WTC11 (cell line): Measurements from ENCODE around the gene ZNF732. TPM values are rescaled to one million over a fixed set of nuclear protein-coding genes. Genes with fewer than 3 reads are reported as not detected.
A peak's percentile ranks its signal among the peaks of the same experiment; 100 is the strongest.
"Not testable (repeated sequence)": the region's sequence is repeated elsewhere in the genome, so short reads cannot be mapped to it uniquely, and the experiment has no call there.

Source experiments
- ATAC-seq: fragments of 200-7000 bp; cut with Tn5 transposase; 2 replicates; pipeline ENCODE4 v1.10.0; 2021; ENCODE audit warnings: mild to moderate bottlenecking, moderate library complexity
- CTCF ChIA-PET: fragments of 300-600 bp; sonication (Branson Sonifier 250); formaldehyde crosslinking; loops from one replicate; lab custom pipeline; 2021; ENCODE audit warnings: antibody characterized with exemption; lab: Charles Lee
- POLR2A ChIA-PET: fragments of 350-600 bp; sonication (Branson Sonifier 250); formaldehyde crosslinking; loops from one replicate; lab custom pipeline; 2021; ENCODE audit warnings: antibody characterized with exemption; lab: Charles Lee
- DNase-seq: peaks from one replicate; pipeline ENCODE4 v3.0.0; 2021; ENCODE audit warnings: low spot score
- H3K27ac Mint-ChIP-seq: 2 replicates; pipeline ENCODE4 v1.8.0; 2021; ENCODE audit warnings: mixed read lengths
- H3K27me3 Mint-ChIP-seq: 2 replicates; pipeline ENCODE4 v1.8.0; 2021; ENCODE audit warnings: low read depth, mild to moderate bottlenecking, moderate library complexity, mixed read lengths
- H3K36me3 Mint-ChIP-seq: 2 replicates; pipeline ENCODE4 v1.8.0; 2021; ENCODE audit warnings: mixed read lengths
- H3K4me1 Mint-ChIP-seq: 2 replicates; pipeline ENCODE4 v1.8.0; 2022; ENCODE audit warnings: mixed read lengths
- H3K4me3 Mint-ChIP-seq: 2 replicates; pipeline ENCODE4 v1.8.0; 2021; ENCODE audit warnings: mild to moderate bottlenecking, moderate library complexity, mixed read lengths
- H3K9me3 Mint-ChIP-seq: 2 replicates; pipeline ENCODE4 v1.8.0; 2021; ENCODE audit warnings: mixed read lengths
- ATF1 ChIP-seq: sonication (generic); formaldehyde crosslinking; IDR thresholded peaks from 2 replicates; pipeline ENCODE4 v1.8.1; 2023; ENCODE audit warnings: mild to moderate bottlenecking, moderate library complexity, missing genetic modification reagents
- CTCF ChIP-seq: fragments of 200-600 bp; IDR thresholded peaks from 2 replicates; pipeline ENCODE4 v1.8.0; 2022; ENCODE audit warnings: antibody characterized with exemption
- ERG ChIP-seq: fragments of 250-450 bp; sonication (Bioruptor Pico); IDR thresholded peaks from 2 replicates; pipeline ENCODE4 v1.8.0; 2021; ENCODE audit warnings: mild to moderate bottlenecking
- ETV6 ChIP-seq: sonication (generic); formaldehyde crosslinking; IDR thresholded peaks from 2 replicates; pipeline ENCODE4 v1.8.1; 2022; ENCODE audit warnings: mild to moderate bottlenecking, missing genetic modification reagents
- GABPB1 ChIP-seq: sonication (generic); formaldehyde crosslinking; IDR thresholded peaks from 2 replicates; pipeline ENCODE4 v1.8.1; 2023; ENCODE audit warnings: mild to moderate bottlenecking, missing genetic modification reagents
- GRHL2 ChIP-seq: fragments of 250-450 bp; sonication (Bioruptor Pico); IDR thresholded peaks from 2 replicates; pipeline ENCODE4 v1.8.0; 2022; ENCODE audit warnings: mild to moderate bottlenecking, moderate library complexity; ENCODE audit not compliant: insufficient replicate concordance, severe bottlenecking
- HMGXB4 ChIP-seq: sonication (generic); formaldehyde crosslinking; IDR thresholded peaks from 2 replicates; pipeline ENCODE4 v1.8.1; 2023; ENCODE audit warnings: mild to moderate bottlenecking, moderate library complexity, missing genetic modification reagents
- JUN ChIP-seq: sonication (generic); formaldehyde crosslinking; IDR thresholded peaks from 2 replicates; pipeline ENCODE4 v1.8.0; 2023; ENCODE audit warnings: mild to moderate bottlenecking, missing genetic modification reagents
- NFYB ChIP-seq: sonication (generic); formaldehyde crosslinking; conservative IDR thresholded peaks from 2 replicates; pipeline ENCODE4 v1.8.0; 2022; ENCODE audit warnings: low read depth, missing genetic modification reagents
- PRDM15 ChIP-seq: sonication (generic); formaldehyde crosslinking; IDR thresholded peaks from 2 replicates; pipeline ENCODE4 v1.8.0; 2022; ENCODE audit warnings: missing genetic modification reagents
- PRRX2 ChIP-seq: fragments of 250-450 bp; sonication (Bioruptor Pico); IDR thresholded peaks from 2 replicates; pipeline ENCODE4 v1.8.0; 2021; ENCODE audit warnings: mild to moderate bottlenecking
- RELA ChIP-seq: sonication (generic); formaldehyde crosslinking; IDR thresholded peaks from 2 replicates; pipeline ENCODE4 v1.8.1; 2022; ENCODE audit warnings: missing genetic modification reagents, mild to moderate bottlenecking, borderline replicate concordance
- SMAD3 ChIP-seq: sonication (generic); formaldehyde crosslinking; IDR thresholded peaks from 2 replicates; pipeline ENCODE4 v1.8.0; 2022; ENCODE audit warnings: missing genetic modification reagents, mild to moderate bottlenecking, borderline replicate concordance
- TCF7 ChIP-seq: sonication (generic); formaldehyde crosslinking; IDR thresholded peaks from 2 replicates; pipeline ENCODE4 v1.8.0; 2022; ENCODE audit warnings: mild to moderate bottlenecking, low read depth, missing genetic modification reagents, moderate library complexity
- TEAD4 ChIP-seq: sonication (generic); formaldehyde crosslinking; IDR thresholded peaks from 2 replicates; pipeline ENCODE4 v1.8.0; 2022; ENCODE audit warnings: mild to moderate bottlenecking, missing genetic modification reagents
- TP53 ChIP-seq: sonication (generic); formaldehyde crosslinking; IDR thresholded peaks from 2 replicates; pipeline ENCODE4 v1.8.1; 2023; ENCODE audit warnings: mild to moderate bottlenecking, missing genetic modification reagents
- ZMAT4 ChIP-seq: fragments of 250-450 bp; sonication (Bioruptor Pico); IDR thresholded peaks from 2 replicates; pipeline ENCODE4 v1.9.0; 2021; ENCODE audit warnings: mild to moderate bottlenecking
- ZNF138 ChIP-seq: sonication (generic); formaldehyde crosslinking; conservative IDR thresholded peaks from 2 replicates; pipeline ENCODE4 v1.8.1; 2022; ENCODE audit warnings: mild to moderate bottlenecking, moderate library complexity, missing genetic modification reagents
- ZNF219 ChIP-seq: sonication (generic); formaldehyde crosslinking; IDR thresholded peaks from 2 replicates; pipeline ENCODE4 v1.8.0; 2023; ENCODE audit warnings: missing genetic modification reagents, mild to moderate bottlenecking, borderline replicate concordance
- ZNF416 ChIP-seq: fragments of 250-450 bp; sonication (Bioruptor Pico); IDR thresholded peaks from 2 replicates; pipeline ENCODE4 v1.9.0; 2021; ENCODE audit warnings: mild to moderate bottlenecking, inconsistent platforms
- ZNF423 ChIP-seq: fragments of 250-450 bp; sonication (Bioruptor Pico); IDR thresholded peaks from 2 replicates; pipeline ENCODE4 v2.1.2; 2022; ENCODE audit warnings: mild to moderate bottlenecking, moderate library complexity
- total RNA-seq: library from RNA; stranded (reverse); gene quantifications from 3 replicates; pipeline ENCODE4 v1.2.3, GENCODE V29; 2021

ZNF732 gene
- total RNA-seq, 1 experiment from 2014 or later, result 33.8 TPM

GRCh38 chr4:304516-304915, 758 bp downstream of the ZNF732 start:
- CTCF ChIA-PET, result interaction anchor here (1.3 to 2.6 kb wide), 5 partner anchors 10 to 60 kb away, joined by 3 to 21 read pairs (median 7); partner anchors contain the start of gene ZNF141

GRCh38 chr4:302381-302780, 2.9 kb downstream of the ZNF732 start:
- no peak for TF ChIP-seq PRRX2 (CRISPR knock-in tag)
- no peak for TF ChIP-seq ZNF219 (CRISPR knock-in tag)
- no peak for TF ChIP-seq GABPB1 (CRISPR knock-in tag)
- no peak for TF ChIP-seq TCF7
- no peak for TF ChIP-seq HMGXB4 (CRISPR knock-in tag)
- ChIA-PET POLR2A (no interaction called here), CTCF (no interaction called here)
- Mint-ChIP-seq H3K4me1 (peaks cover 36% of the 10 kb centered on the region), H3K27ac (no peak overlapping the region), H3K36me3 (peaks cover 21% of the 10 kb centered on the region), H3K4me3 (no peak overlapping the region; the same call in 1 of the 2 replicates), H3K9me3 (no peaks in the 10 kb centered on the region; the same call in 1 of the 2 replicates), H3K27me3 (no peaks in the 10 kb centered on the region; the same call in 1 of the 2 replicates)
- ATAC-seq (no peak), DNase-seq (no peak)

More at GRCh38 chr4:304516-304915, 758 bp downstream of the ZNF732 start:
- ATAC-seq, DNase-seq, H3K27me3 Mint-ChIP-seq, H3K9me3 Mint-ChIP-seq: not testable (repeated sequence)
- POLR2A ChIA-PET, result interaction anchor here (1.4 to 1.7 kb wide), 3 partner anchors 10 to 180 kb away, joined by 3 to 6 read pairs (median 3); partner anchors contain the start of genes ZNF141 and ZNF718
- 0 out of 2 replicates have a peak, but pooled peaks have one; percentile 10 for TF ChIP-seq ATF1 (CRISPR knock-in tag)
- Mint-ChIP-seq H3K36me3 (peaks cover 21% of the 10 kb centered on the region), H3K4me1 (peaks cover 20% of the 10 kb centered on the region), H3K27ac (0 out of 2 replicates have a peak overlapping the region, but pooled peaks have one; percentile 68), H3K4me3 (peak overlapping the region; percentile 95)

GRCh38 chr4:294732-295131, 10.5 kb downstream of the ZNF732 start:
- Mint-ChIP-seq H3K9me3 (no peaks in the 10 kb centered on the region), H3K27me3 (no peaks in the 10 kb centered on the region), H3K4me1 (peaks cover 35% of the 10 kb centered on the region), H3K36me3 (peaks cover 11% of the 10 kb centered on the region), H3K4me3 (no peak overlapping the region)
- CTCF ChIA-PET, result interaction anchor here (0.6 kb wide), 1 partner anchor 18 kb away, joined by 3 read pairs; no protein-coding TSS in a partner anchor
- ATAC-seq (no peak), DNase-seq (no peak)
- TF ChIP-seq ATF1 (CRISPR knock-in tag), result no peak
- no peak for TF ChIP-seq ZMAT4 (CRISPR knock-in tag)
- no peak for TF ChIP-seq GRHL2 (CRISPR knock-in tag)
- TF ChIP-seq ZNF416 (CRISPR knock-in tag), result no peak
- TF ChIP-seq, all 79 proteins: peak for 0
- POLR2A ChIA-PET, result interaction anchor here (1.3 kb wide), 1 partner anchor 10 kb away, joined by 3 read pairs; the partner anchor contains the start of gene ZNF732
- no peak overlapping the region for H3K27ac Mint-ChIP-seq

GRCh38 chr4:288891-289290, 16.4 kb downstream of the ZNF732 start:
- Mint-ChIP-seq H3K9me3 (peaks cover 14% of the 10 kb centered on the region), H3K27me3 (no peaks in the 10 kb centered on the region), H3K36me3 (peaks cover 40% of the 10 kb centered on the region), H3K4me3 (no peak overlapping the region), H3K4me1 (0 out of 2 replicates have a peak, but pooled peaks cover 5% of the 10 kb centered on the region), H3K27ac (no peak overlapping the region)
- ATAC-seq, result no peak
- ChIA-PET CTCF (no interaction called here), POLR2A (no interaction called here)
- no peak for DNase-seq
- no peak for TF ChIP-seq TEAD4 (CRISPR knock-in tag)
- no peak for TF ChIP-seq PRRX2 (CRISPR knock-in tag)
- TF ChIP-seq CTCF, result no peak
- TF ChIP-seq ETV6 (CRISPR knock-in tag), result no peak
- TF ChIP-seq JUN (CRISPR knock-in tag), result no peak
- TF ChIP-seq RELA (CRISPR knock-in tag), result no peak
- TF ChIP-seq ZNF423 (CRISPR knock-in tag), result no peak
- TF ChIP-seq ERG, result no peak
- no peak for TF ChIP-seq SMAD3 (CRISPR knock-in tag)
- no peak for TF ChIP-seq ZNF138 (CRISPR knock-in tag)
- no peak for TF ChIP-seq NFYB (CRISPR knock-in tag)
- no peak for TF ChIP-seq TP53 (CRISPR knock-in tag)
- TF ChIP-seq PRDM15, result no peak
